ENCODE measurements around the gene ZNF174.

GRCh38 chr16:3413730-3414379 lies 12.8 kb downstream of the ZNF174 start:
- TF ChIP-seq RFX5 (IDR thresholded peaks at IDR 0.05) (no peak), JUN (IDR thresholded peaks at IDR 0.05) (no peak), POLR2A (IDR thresholded peaks at IDR 0.05; ENCODE audit: low read length) (no peak), ZC3H11A (IDR thresholded peaks at IDR 0.05) (no peak), EHMT2 (IDR thresholded peaks at IDR 0.05; ENCODE audit: low read depth) (no peak), ZFP36 (IDR thresholded peaks at IDR 0.05; ENCODE audit: borderline replicate concordance, partially characterized antibody) (no peak), TFCP2L1 (CRISPR knock-in tag; IDR thresholded peaks at IDR 0.05) (no peak), POLR2AphosphoS2 (conservative IDR thresholded peaks at IDR 0.05; ENCODE audit: low read length) (no peak)
